HepG2 (cell line): ENCODE results near the gene IGDCC3. TPM values are rescaled to one million over a fixed set of nuclear protein-coding genes. Genes with fewer than 3 reads are reported as not detected.

Experiments used
- ATAC-seq: fragments of 200-7000 bp; cut with Tn5 transposase; 3 replicates; pipeline ENCODE4 v1.9.1; 2020; ENCODE audit warnings: mild to moderate bottlenecking, moderate library complexity
- BruUV-seq: library from RNA; stranded (reverse); fragments of 400-500 nt; replicated peaks from 2 replicates; lab custom pipeline; 2021; lab: Mats Ljungman, UMichigan
- CTCF ChIA-PET: fragments of 300-600 bp; formaldehyde crosslinking; extraction: SDS; loops from one replicate; lab custom pipeline; 2021; ENCODE audit warnings: low total read pairs, inconsistent platforms, low intra/inter-chr PET ratio; lab: Yijun Ruan, JAX
- POLR2A ChIA-PET: fragments of 350-600 bp; sonication (Branson Sonifier 250); formaldehyde crosslinking; loops from one replicate; lab custom pipeline; 2020; ENCODE audit warnings: antibody characterized with exemption, inconsistent platforms; lab: Yijun Ruan, JAX
- DNase-seq: peaks from one replicate; pipeline ENCODE4 v3.0.0-alpha.2; 2015; ENCODE audit warnings: low spot score
- FAIRE-seq: peaks from 3 replicates; lab custom pipeline; 2011; peaks lifted over from hg19 to GRCh38; lab: Jason Lieb, UNC
- H2AFZ ChIP-seq: one replicate; pipeline ENCODE4 v1.6.1; 2011; ENCODE audit warnings: low read length, inconsistent platforms
- H3K27ac ChIP-seq: fragments of 300-600 bp; 3 replicates; pipeline ENCODE4 v1.8.0; 2011; ENCODE audit warnings: mixed run types, mild to moderate bottlenecking, mixed read lengths, low read length, inconsistent platforms; ENCODE audit not compliant: insufficient read depth; ENCODE audit errors: extremely low read length
- H3K27me3 ChIP-seq, 2 experiments: fragments of 200-600 bp in 1 of 2; 2 replicates in 1 of 2; 3 replicates in 1 of 2; pipeline versions ENCODE4 v1.6.0 to v1.8.0; 2011; ENCODE audit warnings: low read length in 2 of 2, mild to moderate bottlenecking in 2 of 2, moderate library complexity in 2 of 2, inconsistent platforms in 1 of 2; ENCODE audit not compliant: insufficient read depth in 2 of 2, control insufficient read depth in 1 of 2
- H3K36me3 ChIP-seq, 2 experiments: fragments of 200-600 bp in 1 of 2; replicated peaks in 1 of 2; 2 replicates in 1 of 2; 3 replicates in 1 of 2; pipeline versions ENCODE4 v1.5.1 to v1.8.0; 2011; ENCODE audit warnings: low read length in 2 of 2, inconsistent platforms in 1 of 2; ENCODE audit not compliant: insufficient read depth in 2 of 2, control insufficient read depth in 1 of 2
- H3K4me1 ChIP-seq: 2 replicates; pipeline ENCODE4 v1.5.1; 2012; ENCODE audit warnings: low read length, inconsistent platforms; ENCODE audit not compliant: insufficient read depth
- H3K4me2 ChIP-seq: 2 replicates; pipeline ENCODE4 v1.6.0; 2011; ENCODE audit warnings: low read depth, low read length, inconsistent platforms
- H3K4me3 ChIP-seq, 3 experiments: fragments of 200-600 bp in 1 of 3; sonication (generic), shearing (Covaris generic) in 1 of 3; replicated peaks in 1 of 3; 2 replicates each; pipeline ENCODE4 v1.5.1; 2011 to 2016; ENCODE audit warnings: low read length in 3 of 3, inconsistent platforms in 2 of 3, low read depth in 2 of 3, mild to moderate bottlenecking in 2 of 3, control low read depth in 1 of 3, mixed read lengths in 1 of 3; ENCODE audit not compliant: insufficient read depth in 1 of 3
- H3K79me2 ChIP-seq: one replicate; pipeline ENCODE4 v1.6.1; 2011; ENCODE audit warnings: low read length, inconsistent platforms; ENCODE audit not compliant: insufficient read depth
- H3K9ac ChIP-seq: 2 replicates; pipeline ENCODE4 v1.6.0; 2011; ENCODE audit warnings: mild to moderate bottlenecking, low read depth, low read length, inconsistent platforms; ENCODE audit not compliant: insufficient read depth
- H3K9me3 ChIP-seq: 2 replicates; pipeline ENCODE4 v1.5.1; 2012; ENCODE audit warnings: mild to moderate bottlenecking, low read length
- H4K20me1 ChIP-seq: 2 replicates; pipeline ENCODE4 v1.6.0; 2011; ENCODE audit warnings: inconsistent platforms, mild to moderate bottlenecking, low read length, moderate library complexity; ENCODE audit not compliant: insufficient read depth
- BORCS8-MEF2B ChIP-seq: sonication (generic); formaldehyde crosslinking; IDR thresholded peaks from 2 replicates; pipeline ENCODE4 v1.8.0; 2022; ENCODE audit warnings: mild to moderate bottlenecking, missing genetic modification reagents
- CHD4 ChIP-seq: fragments of 200-600 bp; sonication (generic); IDR thresholded peaks from 2 replicates; pipeline ENCODE4 v1.7.0; 2017; ENCODE audit warnings: mild to moderate bottlenecking, low read length, borderline replicate concordance
- DR1 ChIP-seq: sonication (generic); formaldehyde crosslinking; IDR thresholded peaks from 2 replicates; pipeline ENCODE4 v1.8.0; 2021; ENCODE audit warnings: mild to moderate bottlenecking, missing genetic modification reagents, inconsistent platforms
- KLF11 ChIP-seq: IDR thresholded peaks from 2 replicates; pipeline ENCODE4 v1.6.1; 2016; ENCODE audit warnings: missing compliant biosample characterization
- MED13 ChIP-seq: sonication (generic); formaldehyde crosslinking; IDR thresholded peaks from 2 replicates; pipeline ENCODE4 v1.5.0; 2020; ENCODE audit warnings: missing genetic modification reagents
- MIXL1 ChIP-seq: IDR thresholded peaks from 2 replicates; pipeline ENCODE4 v1.6.1; 2016
- NONO ChIP-seq, 2 experiments: fragments of 450-650 bp in 1 of 2; sonication (generic) in 1 of 2; formaldehyde crosslinking in 1 of 2; IDR thresholded peaks in 1 of 2; conservative IDR thresholded peaks in 1 of 2; 2 replicates each; pipeline versions ENCODE4 v1.6.1 to v1.8.0; 2017 to 2022; ENCODE audit warnings: mild to moderate bottlenecking in 1 of 2, missing genetic modification reagents in 1 of 2, moderate library complexity in 1 of 2
- PHB2 ChIP-seq: fragments of 450-650 bp; IDR thresholded peaks from 2 replicates; pipeline ENCODE4 v1.6.1; 2018; ENCODE audit not compliant: partially characterized antibody
- ZFY ChIP-seq: sonication (generic); formaldehyde crosslinking; IDR thresholded peaks from 2 replicates; pipeline ENCODE4 v1.4.0; 2020; ENCODE audit warnings: missing genetic modification reagents
- ZNF207 ChIP-seq: fragments of 450-650 bp; IDR thresholded peaks from 2 replicates; pipeline ENCODE4 v1.6.1; 2016; ENCODE audit warnings: antibody characterized with exemption, borderline replicate concordance
- ZNF510 ChIP-seq: sonication (generic); formaldehyde crosslinking; IDR thresholded peaks from 2 replicates; pipeline ENCODE4 v1.4.0; 2020; ENCODE audit warnings: low read depth, mild to moderate bottlenecking, missing genetic modification reagents
- WGBS: methylation state at CpG from one replicate; pipeline ENCODE4 v1.1.6; 2017; ENCODE audit warnings: low lambda C conversion rate; 5-methylcytosine and 5-hydroxymethylcytosine counted together
- in situ Hi-C: cut with HindIII; loops from 2 replicates; pipeline ENCODE4 v1.10.0; 2017; ENCODE audit warnings: low pct_unique_long_range_greater_than_20kb; ENCODE audit not compliant: extremely low pct_ligation_motif_present
- intact Hi-C: fragments of 100-400 bp; cut with micrococcal nuclease; formaldehyde crosslinking; loops from one replicate; pipeline ENCODE4 v1.10.0; 2022; ENCODE audit not compliant: unreplicated experiment
- polyA plus RNA-seq, 8 experiments: library from polyadenylated mRNA; depleted of rRNA in 3 of 8; stranded (reverse) in 7 of 8; unstranded in 1 of 8; fragments of >200 nt; fragmentation: Illumina TruSeq in 4 of 8; extraction: Trizol in 4 of 8; gene quantifications; 2 replicates each; pipeline versions ENCODE4 v1.2.1 to v1.2.3, GENCODE V29; 2011 to 2016; ENCODE audit warnings: low read depth in 4 of 8, missing spikeins in 1 of 8, mixed read lengths in 1 of 8; ENCODE audit not compliant: insufficient read depth in 1 of 8
- total RNA-seq, 5 experiments: library from RNA; depleted of rRNA; stranded (reverse); fragments of >200 nt; fragmentation: Illumina TruSeq; extraction: Trizol; gene quantifications; 2 replicates each; pipeline ENCODE4 v1.2.3, GENCODE V29; 2016; ENCODE audit warnings: low read depth in 1 of 5
- TF ChIP-seq, protein P1 (sequence below): sonication (generic); formaldehyde crosslinking; IDR thresholded peaks from 2 replicates; pipeline ENCODE4 v1.4.0; 2020; ENCODE audit warnings: missing genetic modification reagents

Gene IGDCC3
- total and polyA plus RNA-seq, 2 of the 13 experiments (the other 11 are each of a cell fraction or from before 2014, with no cell fraction given): 30.1 to 51.8 TPM

DNA sequence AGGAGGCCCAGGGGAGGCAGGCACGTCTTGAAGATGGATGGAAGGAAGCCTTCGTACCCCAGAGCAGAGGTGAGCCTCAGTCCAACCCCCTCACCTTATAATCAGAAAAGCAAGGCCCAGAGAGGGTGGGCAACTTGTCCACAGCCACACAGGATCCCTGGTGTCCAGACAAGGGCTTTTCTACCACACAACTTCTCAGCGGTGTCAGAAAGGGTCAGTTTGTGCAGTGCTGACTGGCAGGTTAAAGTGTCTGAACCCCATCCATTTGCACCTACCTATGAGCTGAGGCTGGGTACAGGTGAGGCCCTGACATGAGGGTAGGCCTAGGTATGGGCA, 8.6 kb downstream of the IGDCC3 start (continued):
- TF ChIP-seq, protein P1, sequence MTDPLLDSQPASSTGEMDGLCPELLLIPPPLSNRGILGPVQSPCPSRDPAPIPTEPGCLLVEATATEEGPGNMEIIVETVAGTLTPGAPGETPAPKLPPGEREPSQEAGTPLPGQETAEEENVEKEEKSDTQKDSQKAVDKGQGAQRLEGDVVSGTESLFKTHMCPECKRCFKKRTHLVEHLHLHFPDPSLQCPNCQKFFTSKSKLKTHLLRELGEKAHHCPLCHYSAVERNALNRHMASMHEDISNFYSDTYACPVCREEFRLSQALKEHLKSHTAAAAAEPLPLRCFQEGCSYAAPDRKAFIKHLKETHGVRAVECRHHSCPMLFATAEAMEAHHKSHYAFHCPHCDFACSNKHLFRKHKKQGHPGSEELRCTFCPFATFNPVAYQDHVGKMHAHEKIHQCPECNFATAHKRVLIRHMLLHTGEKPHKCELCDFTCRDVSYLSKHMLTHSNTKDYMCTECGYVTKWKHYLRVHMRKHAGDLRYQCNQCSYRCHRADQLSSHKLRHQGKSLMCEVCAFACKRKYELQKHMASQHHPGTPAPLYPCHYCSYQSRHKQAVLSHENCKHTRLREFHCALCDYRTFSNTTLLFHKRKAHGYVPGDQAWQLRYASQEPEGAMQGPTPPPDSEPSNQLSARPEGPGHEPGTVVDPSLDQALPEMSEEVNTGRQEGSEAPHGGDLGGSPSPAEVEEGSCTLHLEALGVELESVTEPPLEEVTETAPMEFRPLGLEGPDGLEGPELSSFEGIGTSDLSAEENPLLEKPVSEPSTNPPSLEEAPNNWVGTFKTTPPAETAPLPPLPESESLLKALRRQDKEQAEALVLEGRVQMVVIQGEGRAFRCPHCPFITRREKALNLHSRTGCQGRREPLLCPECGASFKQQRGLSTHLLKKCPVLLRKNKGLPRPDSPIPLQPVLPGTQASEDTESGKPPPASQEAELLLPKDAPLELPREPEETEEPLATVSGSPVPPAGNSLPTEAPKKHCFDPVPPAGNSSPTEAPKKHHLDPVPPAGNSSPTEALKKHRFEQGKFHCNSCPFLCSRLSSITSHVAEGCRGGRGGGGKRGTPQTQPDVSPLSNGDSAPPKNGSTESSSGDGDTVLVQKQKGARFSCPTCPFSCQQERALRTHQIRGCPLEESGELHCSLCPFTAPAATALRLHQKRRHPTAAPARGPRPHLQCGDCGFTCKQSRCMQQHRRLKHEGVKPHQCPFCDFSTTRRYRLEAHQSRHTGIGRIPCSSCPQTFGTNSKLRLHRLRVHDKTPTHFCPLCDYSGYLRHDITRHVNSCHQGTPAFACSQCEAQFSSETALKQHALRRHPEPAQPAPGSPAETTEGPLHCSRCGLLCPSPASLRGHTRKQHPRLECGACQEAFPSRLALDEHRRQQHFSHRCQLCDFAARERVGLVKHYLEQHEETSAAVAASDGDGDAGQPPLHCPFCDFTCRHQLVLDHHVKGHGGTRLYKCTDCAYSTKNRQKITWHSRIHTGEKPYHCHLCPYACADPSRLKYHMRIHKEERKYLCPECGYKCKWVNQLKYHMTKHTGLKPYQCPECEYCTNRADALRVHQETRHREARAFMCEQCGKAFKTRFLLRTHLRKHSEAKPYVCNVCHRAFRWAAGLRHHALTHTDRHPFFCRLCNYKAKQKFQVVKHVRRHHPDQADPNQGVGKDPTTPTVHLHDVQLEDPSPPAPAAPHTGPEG (CRISPR knock-in tag): no peak

- no peak for FAIRE-seq
- H3K4me2 ChIP-seq: peak overlapping the region; percentile 85
- ChIA-PET CTCF (interaction anchor here (1.3 kb wide), 1 partner anchor 17 kb away, joined by 3 read pairs; no protein-coding TSS in a partner anchor), POLR2A (interaction anchor here (0.6 to 2.9 kb wide), 7 partner anchors 9 to 68 kb away, joined by 3 to 34 read pairs (median 5); partner anchors contain the start of genes IGDCC3 and RNU5B-1)
- DNase-seq: no peak
- BruUV-seq: no TSS peak
- peaks cover 82% of the 10 kb centered on the region for H3K4me1 ChIP-seq
- peaks cover 10 to 44% of the 10 kb centered on the region in 2 experiments; a peak in 4 of 5 replicates for H3K36me3 ChIP-seq
- 44% methylated on average over 6 of the region's 12 CpGs for WGBS
- H3K27me3 ChIP-seq: no peaks in the 10 kb centered on the region
- H3K9ac ChIP-seq: peak overlapping the region; percentile 68
- no peaks in the 10 kb centered on the region for H3K9me3 ChIP-seq
- H3K79me2 ChIP-seq: peaks cover 41% of the 10 kb centered on the region
- H3K27ac ChIP-seq: peak overlapping the region; percentile 85
- no peaks in the 10 kb centered on the region for H4K20me1 ChIP-seq
- in situ Hi-C loops: no loop called here
- no peak overlapping the region for H2AFZ ChIP-seq
- intact Hi-C loops: no loop called here
- ATAC-seq: peak; percentile 40
- H3K4me3 ChIP-seq: peak overlapping the region; percentile 19 to 60 (median 42); a peak in 4 of 6 replicates
- no peak for TF ChIP-seq BORCS8-MEF2B (CRISPR knock-in tag)
- TF ChIP-seq ZNF207: no peak
- TF ChIP-seq MED13 (CRISPR knock-in tag): 0 out of 2 replicates have a peak, but pooled peaks have one; percentile 30
- TF ChIP-seq KLF11 (CRISPR knock-in tag): no peak
- no peak for TF ChIP-seq DR1 (CRISPR knock-in tag)
- TF ChIP-seq ZFY (CRISPR knock-in tag): 0 out of 2 replicates have a peak, but pooled peaks have one; percentile 22
- TF ChIP-seq NONO (IDR thresholded peaks at IDR 0.05): no peak
- no peak for TF ChIP-seq NONO (CRISPR knock-in tag; conservative IDR thresholded peaks at IDR 0.05)
- TF ChIP-seq MIXL1 (CRISPR knock-in tag): no peak
- no peak for TF ChIP-seq ZNF510 (CRISPR knock-in tag)
- TF ChIP-seq PHB2: no peak
- 0 out of 2 replicates have a peak, but pooled peaks have one; percentile 28 for TF ChIP-seq CHD4
These were observed 9.2 kb downstream of the IGDCC3 start for GRCh38 chr15:65368302-65369211.
